Stimulated activated CD8-positive, alpha-beta memory T cell treated with anti-CD3 and anti-CD28 coated beads, Interleukin-15, amount 100 ng/mL, for 4 hours (primary cell): ENCODE data around the gene TMEM267.
"Not testable (repeated sequence)": the region's sequence is repeated elsewhere in the genome, so short reads cannot be mapped to it uniquely, and the experiment has no call there.

Experiments used
- DNase-seq, 2 donors: peaks; one replicate each; pipeline ENCODE4 v3.0.0-alpha.2; 2020; ENCODE audit warnings: low read depth in 2 of 2

TMEM267 gene

DNA sequence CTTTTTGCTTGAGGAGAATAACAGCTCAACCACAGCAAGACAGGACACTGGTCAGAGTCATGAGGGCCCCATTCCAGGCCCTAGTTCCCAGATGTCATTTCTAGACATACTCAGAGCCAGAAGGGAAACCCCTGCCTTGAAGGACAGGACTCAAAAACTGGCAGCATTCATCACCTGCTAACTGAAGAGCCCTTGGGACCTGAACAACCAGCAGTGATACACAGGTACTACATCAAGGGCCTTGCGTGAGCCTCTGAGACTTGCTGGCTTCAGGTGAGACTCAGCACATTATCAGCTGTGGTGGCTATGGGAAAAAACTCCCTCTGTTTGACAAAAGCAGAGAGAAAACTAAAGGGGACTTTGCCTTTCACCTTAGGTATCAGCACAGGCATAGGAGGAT, 22.6 kb downstream of the TMEM267 start:
- no peak for DNase-seq

DNA sequence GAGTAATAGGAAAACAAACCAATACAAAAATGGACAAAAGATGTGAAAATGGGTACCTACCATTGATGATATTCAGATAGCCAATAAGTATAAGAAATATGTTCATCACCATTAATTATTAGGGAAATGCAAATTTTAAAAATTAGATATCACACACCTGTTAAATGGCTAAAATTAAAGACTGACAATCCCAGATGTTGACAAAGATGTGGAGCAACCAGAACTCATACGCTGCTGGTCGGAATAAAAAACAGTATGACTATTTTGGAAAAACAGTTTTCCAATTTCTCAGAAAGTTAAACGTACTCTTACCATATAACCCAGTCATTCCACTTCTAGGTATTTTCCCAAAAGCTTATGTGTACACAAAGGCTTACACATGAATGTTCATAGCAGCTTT, 27.1 kb downstream of the TMEM267 start:
- DNase-seq: no peak

DNA sequence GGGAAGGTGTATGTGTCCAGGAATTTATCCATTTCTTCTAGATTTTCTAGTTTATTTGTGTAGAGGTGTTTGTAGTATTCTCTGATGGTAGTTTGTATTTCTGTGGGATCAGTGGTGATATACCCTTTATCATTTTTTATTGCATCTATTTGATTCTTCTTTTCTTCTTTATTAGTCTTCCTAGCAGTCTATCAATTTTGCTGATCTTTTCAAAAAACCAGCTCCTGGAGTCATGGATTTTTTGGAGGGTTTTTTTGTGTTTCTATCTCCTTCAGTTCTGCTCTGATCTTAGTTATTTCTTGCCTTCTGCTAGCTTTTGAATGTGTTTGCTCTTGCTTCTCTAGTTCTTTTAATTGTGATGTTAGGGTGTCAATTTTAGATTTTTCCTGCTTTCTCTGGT, 42.1 kb downstream of the TMEM267 start:
- not testable (repeated sequence) for DNase-seq

DNA sequence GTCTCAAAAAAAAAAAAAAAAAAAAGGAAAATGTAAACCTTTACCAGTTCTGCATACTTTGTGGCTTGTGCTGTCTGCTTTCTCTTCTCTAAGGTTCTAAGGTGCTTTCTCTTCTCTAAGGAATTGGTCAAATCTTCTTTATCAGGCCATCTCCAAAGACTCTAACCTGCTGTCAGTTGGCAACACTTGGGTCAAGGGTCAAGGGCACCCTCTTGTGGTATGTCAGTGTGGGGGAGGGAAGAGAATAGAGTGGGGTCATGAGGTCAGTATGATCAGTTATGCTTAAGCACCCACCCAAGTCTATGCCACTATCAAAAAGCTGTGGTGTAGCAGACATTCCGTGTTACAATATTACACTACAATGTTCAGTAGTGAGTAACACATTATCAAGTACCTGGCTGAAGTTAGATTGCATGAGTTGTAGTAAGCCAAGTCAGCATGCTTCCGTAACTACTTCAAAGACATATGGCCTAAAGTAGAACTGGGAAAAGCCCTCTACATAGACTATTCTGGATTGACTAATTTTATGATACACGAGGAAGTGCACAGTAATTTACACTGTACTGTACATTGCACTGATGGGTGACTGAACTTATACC, 46.5 kb downstream of the TMEM267 start:
- DNase-seq: no peak

DNA sequence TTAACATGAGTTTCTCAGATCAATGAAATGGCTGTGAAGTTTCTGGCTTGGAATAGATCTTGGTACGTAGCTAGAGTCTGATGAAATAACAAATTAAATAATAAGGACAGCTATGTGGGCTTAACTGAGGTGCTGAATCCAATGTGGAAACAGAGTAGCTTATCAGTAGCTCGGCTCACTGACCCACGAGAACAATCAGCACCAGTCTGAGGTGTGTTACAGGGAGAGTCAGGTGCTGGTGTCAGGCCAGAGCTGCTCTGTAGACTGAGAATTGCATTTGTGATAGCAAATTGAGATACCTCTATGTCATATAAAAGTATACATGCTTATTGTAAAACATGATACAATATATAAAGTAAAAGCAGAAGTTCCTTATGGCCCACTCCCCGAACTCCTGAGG, 50.3 kb downstream of the TMEM267 start:
- no peak for DNase-seq

DNA sequence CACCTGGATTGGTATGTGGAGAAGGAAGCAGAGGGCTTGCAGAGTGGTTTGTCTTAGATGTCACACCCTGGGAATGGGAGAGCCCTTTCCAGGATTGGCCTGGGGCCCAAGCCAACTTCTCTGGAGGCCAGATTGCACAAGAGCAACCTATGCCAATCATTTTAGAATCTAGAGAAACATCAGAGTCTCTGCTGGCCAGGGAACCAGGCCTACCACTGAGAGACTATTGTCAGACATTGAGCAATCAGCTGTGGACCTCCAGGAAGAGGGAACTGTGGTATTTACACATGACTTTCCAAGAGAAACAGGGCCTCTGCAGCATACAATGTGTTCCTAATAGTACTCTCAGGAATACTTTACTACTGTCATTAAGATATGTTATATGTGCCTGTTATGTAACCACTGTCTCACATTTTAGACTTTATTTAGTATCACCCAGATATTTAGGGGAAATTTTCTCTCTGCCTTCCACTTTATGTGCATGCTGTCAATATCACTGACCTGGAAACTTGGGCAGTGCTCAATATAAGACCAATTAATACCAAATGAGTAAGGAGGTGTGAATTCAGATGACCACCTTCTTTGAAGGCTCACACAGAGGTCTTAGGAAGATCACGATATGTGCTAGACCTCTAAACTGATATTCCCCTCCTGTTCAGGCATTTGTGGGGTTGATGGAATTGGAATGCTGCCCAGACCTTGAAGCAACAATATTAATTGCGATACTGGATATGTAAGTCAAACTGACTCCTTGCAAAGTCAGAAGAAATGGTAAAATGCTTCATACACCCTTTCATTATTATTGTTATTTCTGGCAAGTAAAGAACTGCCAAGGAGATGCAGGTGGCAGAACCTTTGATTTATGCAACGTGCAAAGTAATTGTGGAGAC, 50.9 kb downstream of the TMEM267 start:
- DNase-seq: no peak

DNA sequence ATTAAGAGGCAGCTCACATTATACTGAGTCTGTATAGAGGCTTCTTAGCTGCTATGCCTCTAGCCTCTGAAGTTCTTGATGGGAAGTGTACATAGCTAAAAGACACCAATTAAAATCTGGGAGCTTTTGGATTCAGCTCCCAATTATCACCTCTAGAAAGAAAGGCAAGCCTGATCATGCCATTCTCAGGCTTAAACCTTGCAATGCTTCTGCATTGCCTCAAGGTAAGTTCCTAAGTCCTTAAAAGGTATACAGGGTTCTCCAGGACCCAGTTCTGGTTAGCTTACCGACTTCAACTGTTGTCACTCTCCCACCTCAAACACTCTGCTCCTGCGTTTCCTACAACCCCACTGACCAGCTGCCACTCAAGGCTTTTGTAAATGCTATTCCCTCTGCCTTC, 54.0 kb downstream of the TMEM267 start:
- no peak for DNase-seq

DNA sequence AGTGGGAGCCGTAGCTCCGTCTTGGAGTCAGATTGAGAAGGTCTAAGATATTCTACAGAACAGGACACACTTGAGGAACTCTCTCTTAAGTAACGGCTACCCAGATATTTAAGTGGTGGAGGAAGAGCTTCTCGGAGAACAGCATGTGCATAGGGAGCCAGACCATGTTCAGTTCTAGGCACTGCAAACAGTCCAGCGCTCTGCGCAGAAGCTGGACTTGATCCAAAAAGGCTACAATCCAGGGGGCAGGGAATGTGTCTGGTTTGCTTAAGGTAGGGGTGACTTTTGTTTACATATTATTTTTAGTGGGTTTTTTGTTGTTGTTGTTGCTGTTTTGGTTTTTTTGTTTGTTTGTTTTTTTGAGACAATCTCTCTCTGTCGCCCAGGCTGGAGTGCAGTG, 54.6 kb downstream of the TMEM267 start:
- no peak for DNase-seq

DNA sequence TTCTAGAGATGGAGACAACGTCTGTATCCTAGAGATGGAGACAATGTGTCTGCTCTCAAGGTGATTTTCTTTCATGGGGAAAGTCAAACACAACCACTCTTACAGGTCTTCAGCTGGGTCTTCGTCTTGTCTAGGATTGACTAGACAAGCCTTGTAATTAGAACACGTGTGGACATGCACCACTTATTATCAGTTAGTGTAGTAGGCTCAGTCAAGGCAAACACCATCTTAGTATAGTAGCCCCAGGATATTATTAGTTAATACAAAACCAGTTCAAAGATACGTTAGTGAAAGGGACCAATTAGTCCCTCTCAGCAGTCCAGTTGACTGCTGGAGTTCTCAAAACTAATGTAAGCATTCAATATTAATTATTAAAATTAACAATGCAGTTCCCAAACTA, 56.4 kb downstream of the TMEM267 start:
- DNase-seq: no peak

DNA sequence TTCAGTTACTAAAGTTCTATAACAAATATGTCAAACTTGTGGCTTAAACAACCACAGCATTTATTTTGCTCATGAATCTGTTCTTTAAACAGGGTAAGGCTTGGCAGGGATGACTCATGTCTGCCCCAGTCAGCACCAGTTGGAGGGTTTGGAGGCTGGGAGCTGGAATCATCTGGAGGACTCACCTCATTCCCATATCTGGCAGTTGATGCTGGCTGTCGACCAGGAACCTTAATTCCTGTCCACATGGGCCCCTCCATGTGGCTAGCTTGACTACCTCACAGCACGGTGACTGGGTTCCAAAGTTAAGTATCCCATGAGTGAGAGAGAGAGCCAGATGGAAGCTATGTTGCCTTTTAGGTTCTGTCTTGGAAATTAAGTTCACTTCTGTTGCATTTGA, 57.7 kb downstream of the TMEM267 start:
- DNase-seq: no peak

DNA sequence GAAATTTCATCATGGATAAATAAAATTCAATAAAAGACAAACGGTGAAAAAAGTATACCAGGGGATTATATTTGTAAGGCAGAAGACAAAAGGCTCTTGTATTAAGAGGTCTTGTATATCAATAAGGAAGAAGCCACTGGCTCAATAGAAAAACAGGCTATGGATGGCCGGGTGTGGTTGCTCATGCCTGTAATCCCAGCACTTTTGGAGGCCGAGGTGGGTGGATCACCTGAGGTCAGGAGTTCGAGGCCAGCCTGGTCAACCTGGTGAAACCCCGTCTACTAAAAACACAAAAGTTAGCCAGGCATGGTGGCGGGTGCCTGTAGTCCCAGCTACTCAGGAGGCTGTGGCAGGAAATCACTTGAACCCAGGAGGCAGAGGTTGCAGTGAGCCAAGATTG, 60.6 kb downstream of the TMEM267 start:
- DNase-seq: not testable (repeated sequence)

DNA sequence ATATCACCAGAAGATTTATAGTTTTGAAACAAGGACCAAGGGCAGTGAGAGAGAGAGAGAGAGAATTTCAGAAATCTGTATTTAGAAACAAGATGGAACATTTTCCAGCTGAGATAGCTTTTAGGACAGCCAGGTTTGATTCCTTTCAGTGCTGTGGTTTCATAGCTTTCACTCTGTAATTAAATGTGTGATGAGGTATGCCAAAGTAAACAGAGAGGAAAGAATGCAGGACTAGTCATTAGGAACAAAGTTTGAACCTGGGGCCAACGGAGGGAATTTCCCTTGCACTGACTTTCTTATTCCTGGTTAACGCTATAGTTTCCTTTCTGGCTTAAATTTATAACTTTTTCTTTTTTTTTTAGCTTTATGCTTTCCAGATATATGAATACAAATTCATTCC, 61.5 kb downstream of the TMEM267 start:
- DNase-seq: no peak

DNA sequence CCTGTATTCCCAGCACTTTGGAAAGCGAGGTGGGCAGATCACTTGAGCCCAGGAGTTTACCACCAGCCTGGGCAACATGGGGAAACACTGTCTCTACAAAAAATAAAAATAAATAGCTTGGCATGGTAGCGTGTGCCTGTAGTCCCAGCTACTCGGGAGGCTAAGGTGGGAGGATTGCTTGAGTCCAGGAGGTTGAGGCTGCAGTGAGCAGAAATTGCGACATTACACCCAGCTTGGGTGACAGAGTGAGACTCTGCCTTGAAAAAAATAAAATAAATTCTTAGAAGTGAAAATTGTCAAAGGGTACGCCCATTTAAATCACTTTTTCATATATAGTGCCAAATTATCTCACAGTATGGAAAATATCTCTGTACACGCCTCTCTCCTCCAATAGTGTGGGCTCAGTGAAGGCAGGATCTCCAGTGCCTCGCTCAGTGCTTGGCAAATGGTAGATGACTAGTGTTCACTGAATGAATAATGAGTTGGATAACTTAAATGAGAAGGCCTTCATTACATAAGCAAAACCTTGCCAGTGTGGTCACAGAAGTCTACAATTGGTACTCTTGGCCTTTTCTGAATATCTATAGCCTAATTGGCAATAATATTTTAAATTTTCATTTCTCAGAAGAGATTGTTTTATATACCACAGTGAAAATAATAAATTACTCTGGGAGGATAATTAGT, 62.1 kb downstream of the TMEM267 start:
- no peak for DNase-seq

DNA sequence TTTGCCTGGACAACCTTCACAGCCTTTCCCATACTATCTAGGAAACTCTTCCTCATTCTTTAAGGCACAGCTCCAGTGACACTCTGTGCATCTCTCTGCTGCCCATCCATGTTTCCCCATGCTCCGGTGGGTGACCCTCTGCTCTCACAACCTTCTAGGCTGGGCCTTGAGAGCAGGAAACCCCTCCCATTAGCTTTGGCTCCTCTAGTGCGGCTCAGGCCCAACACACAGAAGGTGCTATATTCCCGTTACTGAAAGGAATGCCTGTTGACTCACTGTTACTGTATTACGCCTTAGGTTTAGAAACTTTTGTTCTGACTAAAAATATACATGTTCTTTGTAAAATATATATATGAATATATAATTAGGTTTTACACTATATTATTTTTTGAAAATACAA, 63.4 kb downstream of the TMEM267 start:
- DNase-seq: no peak

DNA sequence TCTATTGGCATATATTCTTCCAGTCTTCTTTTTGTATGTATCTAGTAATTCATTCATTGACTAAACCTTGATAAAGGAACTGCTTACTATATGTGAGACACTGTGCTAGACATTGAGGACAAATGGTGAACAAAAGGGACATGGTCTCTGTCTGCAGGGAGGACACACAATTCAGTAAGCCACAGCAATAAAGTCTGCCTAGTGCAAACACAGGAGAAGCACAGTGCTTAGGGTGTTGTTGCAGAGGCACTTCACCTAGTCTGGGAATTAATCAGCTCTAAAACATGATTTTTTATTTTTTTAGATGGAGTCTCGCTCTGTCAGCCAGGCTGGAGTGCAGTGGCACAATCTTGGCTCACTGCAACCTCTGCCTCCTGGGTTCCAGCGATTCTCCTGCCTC, 65.1 kb downstream of the TMEM267 start:
- DNase-seq: no peak

DNA sequence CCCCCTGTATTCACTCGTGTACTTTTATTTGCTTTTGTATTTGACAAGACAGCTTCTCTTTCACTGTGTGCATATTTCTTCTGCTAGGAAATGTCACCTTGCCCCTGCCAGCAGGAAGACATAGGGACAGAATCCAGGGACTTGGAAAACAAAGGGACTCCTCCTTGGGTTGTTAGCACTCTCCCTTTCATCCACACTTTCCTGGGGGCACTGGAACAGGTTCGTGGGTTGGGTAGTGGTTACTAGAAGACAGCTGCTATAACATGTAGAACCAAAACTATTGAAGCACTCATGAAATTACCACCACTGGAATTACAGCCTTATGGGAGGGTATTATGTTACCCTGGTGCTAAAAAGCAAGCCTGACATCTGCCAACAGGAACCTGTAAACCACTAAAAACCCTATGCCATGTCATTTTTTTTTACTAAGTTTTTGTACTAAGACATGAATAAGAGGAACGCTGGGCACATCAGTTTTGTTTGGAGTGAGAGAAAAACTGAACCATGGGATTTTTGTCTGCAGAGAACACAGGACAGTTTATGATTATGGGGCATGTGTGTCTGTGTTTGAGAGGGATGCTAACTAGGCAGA, 66.8 kb downstream of the TMEM267 start:
- DNase-seq: no peak

DNA sequence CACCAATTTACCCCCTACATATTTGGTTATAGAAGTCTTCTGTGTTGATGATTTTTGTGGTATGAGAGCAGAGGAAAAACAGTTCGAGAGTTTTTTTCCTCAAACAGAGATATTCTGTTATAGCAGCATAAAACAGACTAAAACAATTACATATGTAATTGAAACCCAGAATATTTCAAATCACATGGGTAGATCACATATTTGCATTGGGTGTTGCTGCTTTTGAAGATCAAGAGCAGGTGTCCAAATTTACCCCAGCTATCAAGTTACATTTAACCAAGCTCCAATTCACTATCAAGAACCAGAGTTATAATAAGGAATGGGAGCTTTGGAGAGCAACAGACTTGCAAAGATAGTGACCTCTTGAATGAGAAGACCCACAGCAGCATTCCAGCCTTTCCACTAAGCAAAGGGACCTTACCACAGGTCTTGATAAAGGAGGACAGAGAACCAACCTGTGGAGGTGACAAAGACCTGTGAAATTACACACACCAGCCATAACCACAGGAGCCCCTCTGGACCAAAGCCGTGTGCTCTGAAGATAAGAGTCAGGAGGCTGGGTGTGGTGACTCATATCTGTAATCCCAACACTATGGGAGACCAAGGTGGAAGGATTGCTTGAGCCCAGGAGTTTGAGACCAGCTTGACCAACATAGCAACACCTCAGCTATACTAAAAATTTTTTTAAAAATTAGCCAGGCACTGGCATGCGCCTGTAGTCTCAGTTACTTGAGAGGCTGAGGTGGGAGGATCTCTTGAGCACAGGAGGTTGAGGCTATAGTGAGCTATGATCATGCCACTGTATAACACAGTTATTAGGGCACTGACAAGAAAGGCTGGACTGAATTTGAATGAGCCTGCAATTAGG, 67.5 kb downstream of the TMEM267 start:
- no peak for DNase-seq

DNA sequence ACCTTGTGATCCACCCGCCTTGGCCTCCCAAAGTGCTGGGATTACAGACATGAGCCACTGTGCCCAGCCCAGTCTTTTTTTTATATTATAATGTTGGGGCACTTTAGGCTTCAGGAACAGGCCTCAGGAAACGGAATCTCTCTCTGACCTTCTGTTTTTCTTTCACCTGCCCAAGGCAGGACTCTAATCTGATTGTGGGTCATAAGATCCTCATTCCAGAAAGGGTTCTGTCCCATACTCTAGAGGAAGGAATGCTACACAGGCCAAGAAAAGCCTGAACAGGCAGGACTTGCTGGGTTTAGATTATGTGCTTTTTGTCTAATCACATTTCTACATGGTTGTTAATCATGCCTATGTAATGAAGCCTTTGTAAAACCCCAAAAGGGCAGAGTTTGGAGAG, 69.7 kb downstream of the TMEM267 start:
- no peak for DNase-seq

DNA sequence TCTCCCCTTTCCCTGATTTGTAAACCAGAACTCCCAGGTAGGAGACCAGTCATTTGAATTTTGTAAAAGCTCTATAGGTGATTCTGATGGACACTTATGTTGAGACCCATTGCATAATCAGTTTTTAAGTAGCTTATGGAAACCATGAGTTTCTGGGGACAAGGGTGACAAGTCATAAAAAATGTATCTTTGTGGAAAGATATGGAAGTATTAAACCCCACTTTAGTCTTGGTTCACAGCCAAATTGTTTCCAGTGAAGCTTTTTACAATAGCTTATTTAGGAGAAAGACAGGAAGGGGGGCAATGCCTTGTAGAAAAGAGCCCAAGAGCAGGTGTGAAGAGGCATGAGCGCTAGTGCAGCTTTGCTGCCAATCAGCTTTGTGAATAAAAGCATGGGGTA, 71.0 kb downstream of the TMEM267 start:
- DNase-seq: no peak

DNA sequence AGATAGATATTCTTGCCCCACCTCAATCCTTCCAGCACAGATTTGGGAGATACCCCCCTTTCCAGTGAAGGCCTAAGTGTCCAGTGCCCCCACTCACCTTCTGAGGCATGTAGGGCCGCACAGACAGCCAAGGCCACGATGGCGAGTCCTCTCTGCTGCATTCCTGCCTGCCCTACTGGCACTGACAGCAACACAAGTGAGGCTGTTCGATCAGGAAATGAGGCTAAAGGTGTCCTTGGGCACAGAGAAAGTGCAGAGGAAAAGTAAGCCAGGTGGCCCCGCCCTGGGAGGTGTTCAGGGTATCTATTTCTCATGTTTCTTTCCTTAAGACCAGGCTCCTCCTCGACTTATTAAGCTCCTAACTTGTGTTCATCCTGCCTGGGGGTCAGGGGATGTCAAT, 71.5 kb downstream of the TMEM267 start, which contains the start of gene CCL28:
TSS of gene CCL28 (minus strand) at position 236 of the 400 bp plus-strand sequence. CDS start at position 161, 75 bp downstream.
- DNase-seq: no peak

DNA sequence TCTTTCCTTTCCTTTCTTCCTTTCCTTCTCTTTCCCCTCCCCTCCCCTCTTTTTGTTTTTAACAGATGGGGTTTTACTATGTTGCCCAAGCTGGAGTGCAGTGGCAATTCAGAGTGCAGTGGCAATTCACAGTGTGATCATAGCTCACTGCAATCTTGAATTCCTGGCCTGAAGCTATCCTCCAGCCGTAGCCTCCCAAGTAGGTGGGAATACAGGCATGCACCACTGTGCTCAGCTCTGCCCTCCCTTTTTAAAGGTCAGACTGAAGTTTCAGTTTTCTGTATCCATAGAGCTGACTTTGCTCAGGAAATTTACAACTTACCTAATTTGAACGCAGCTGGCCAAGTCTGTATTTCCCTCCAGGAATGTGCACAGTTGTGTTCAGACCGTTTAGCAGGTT, 72.2 kb downstream of the TMEM267 start:
- DNase-seq: no peak
